ENCODE measurements around the gene PPM1H. TPM values are rescaled to one million over a fixed set of nuclear protein-coding genes. Genes with fewer than 3 reads are reported as not detected.

Gene PPM1H
- total RNA-seq, 1 donor from 2014 or later = 0.85 TPM

- no peaks in the 10 kb centered on the region for H3K36me3 ChIP-seq
- no peak for TF ChIP-seq CTCF (IDR thresholded peaks at IDR 0.05)
- H3K9me3 ChIP-seq = no peaks in the 10 kb centered on the region
- intact Hi-C loops (cut with DNase I) = loop anchor here (10.0 kb wide), 2 partner anchors 329 to 439 kb away; partner anchors contain the start of gene PPM1H
- no peak overlapping the region for H3K27ac ChIP-seq
- peaks cover 3 to 5% of the 10 kb centered on the region in 2 donors for H3K4me1 ChIP-seq
- no peak for DNase-seq (ENCODE audit: low spot score in 2 of 2)
- H3K4me3 ChIP-seq = no peak overlapping the region
- H3K27me3 ChIP-seq = no peaks in the 10 kb centered on the region
Observed at GRCh38 chr12:62605981-62606380, 329.0 kb downstream of the PPM1H start.

GRCh38 chr12:62604871-62605270, 330.1 kb downstream of the PPM1H start:
- Histone ChIP-seq H3K4me1 (peaks cover 3 to 5% of the 10 kb centered on the region in 2 donors), H3K36me3 (no peaks in the 10 kb centered on the region), H3K27ac (no peak overlapping the region), H3K4me3 (peak overlapping the region; percentile 87 to 97), H3K9me3 (no peaks in the 10 kb centered on the region), H3K27me3 (no peaks in the 10 kb centered on the region)
- DNase-seq (ENCODE audit: low spot score in 2 of 2) = no peak
- intact Hi-C loops (cut with DNase I) = loop anchor here (1.0 to 10.0 kb wide), 4 partner anchors 26 to 440 kb away; partner anchors contain the start of gene PPM1H
- no peak for TF ChIP-seq CTCF (IDR thresholded peaks at IDR 0.05)

- peaks cover 3 to 5% of the 10 kb centered on the region in 2 donors for H3K4me1 ChIP-seq
- intact Hi-C loops (cut with DNase I) = loop anchor here (1.0 to 10.0 kb wide), 4 partner anchors 27 to 440 kb away; partner anchors contain the start of gene PPM1H
Observed at GRCh38 chr12:62604373-62604772, 330.6 kb downstream of the PPM1H start.

GRCh38 chr12:62603811-62604098, 331.2 kb downstream of the PPM1H start:
- DNase-seq (ENCODE audit: low spot score in 2 of 2) = no peak

More at GRCh38 chr12:62604373-62604772, 330.6 kb downstream of the PPM1H start:
- Histone ChIP-seq H3K9me3 (no peaks in the 10 kb centered on the region), H3K27me3 (no peaks in the 10 kb centered on the region), H3K36me3 (no peaks in the 10 kb centered on the region), H3K4me3 (peak overlapping the region; percentile 87 to 97), H3K27ac (peak overlapping the region; percentile 99 to 100)
- no peak for DNase-seq (ENCODE audit: low spot score in 2 of 2)
- TF ChIP-seq CTCF (IDR thresholded peaks at IDR 0.05) = no peak

GRCh38 chr12:62603061-62603810, 331.7 kb downstream of the PPM1H start:
- TF ChIP-seq CTCF (IDR thresholded peaks at IDR 0.05) = peak; percentile 38 to 82 (median 59)
- Histone ChIP-seq H3K4me3 (peak overlapping the region; percentile 87 to 97), H3K27me3 (no peaks in the 10 kb centered on the region), H3K4me1 (peaks cover 3 to 5% of the 10 kb centered on the region in 2 donors), H3K36me3 (no peaks in the 10 kb centered on the region), H3K27ac (peak overlapping the region; percentile 99 to 100), H3K9me3 (no peaks in the 10 kb centered on the region)
- intact Hi-C loops (cut with DNase I) = loop anchor here (1.0 to 10.0 kb wide), 8 partner anchors 82 to 442 kb away; partner anchors contain the start of genes MON2, PPM1H and USP15
- DNase-seq (ENCODE audit: low spot score in 2 of 2) = peak; percentile 35 to 91

More at GRCh38 chr12:62603811-62604098, 331.2 kb downstream of the PPM1H start:
- Histone ChIP-seq H3K4me3 (peak overlapping the region; percentile 87 to 97), H3K36me3 (no peaks in the 10 kb centered on the region), H3K4me1 (peaks cover 3 to 5% of the 10 kb centered on the region in 2 donors), H3K9me3 (no peaks in the 10 kb centered on the region), H3K27me3 (no peaks in the 10 kb centered on the region), H3K27ac (peak overlapping the region; percentile 99 to 100)
- intact Hi-C loops (cut with DNase I) = loop anchor here (1.0 to 10.0 kb wide), 9 partner anchors 28 to 441 kb away; partner anchors contain the start of genes MON2, PPM1H and USP15
- TF ChIP-seq CTCF (IDR thresholded peaks at IDR 0.05) = no peak
